B cell (primary cell): ENCODE data around the gene COG4.

Source experiments
- EZH2 ChIP-seq: IDR thresholded peaks from 2 replicates; pipeline ENCODE4 v1.6.1; 2012; ENCODE audit warnings: borderline replicate concordance, low read depth, mild to moderate bottlenecking, moderate library complexity, low read length; ENCODE audit not compliant: insufficient read depth, poor library complexity, severe bottlenecking
- TF ChIP-seq, protein P1 (sequence below): fragments of 200-600 bp; IDR thresholded peaks from one replicate; pipeline ENCODE4 v1.8.0; 2022; ENCODE audit warnings: antibody characterized with exemption, mild to moderate bottlenecking

DNA sequence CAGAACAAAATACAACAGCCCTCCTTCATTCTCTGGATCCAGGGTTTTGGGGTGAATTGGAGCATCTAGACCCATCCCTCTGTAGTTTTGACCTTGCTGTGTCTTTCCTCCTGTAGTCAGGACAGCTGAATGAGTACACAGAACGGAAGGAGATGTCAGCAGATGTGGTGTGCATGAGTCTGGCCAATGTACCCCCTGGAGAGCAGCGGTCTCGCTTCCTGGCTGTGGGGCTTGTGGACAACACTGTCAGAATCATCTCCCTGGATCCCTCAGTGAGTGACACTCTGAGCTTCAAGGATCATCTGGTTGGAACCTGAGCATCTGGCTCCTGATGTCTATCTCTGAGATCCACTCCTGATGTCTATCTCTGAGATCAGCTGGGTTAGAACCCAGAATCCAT lies 32.7 kb upstream of the COG4 start:
- TF ChIP-seq, protein P1, sequence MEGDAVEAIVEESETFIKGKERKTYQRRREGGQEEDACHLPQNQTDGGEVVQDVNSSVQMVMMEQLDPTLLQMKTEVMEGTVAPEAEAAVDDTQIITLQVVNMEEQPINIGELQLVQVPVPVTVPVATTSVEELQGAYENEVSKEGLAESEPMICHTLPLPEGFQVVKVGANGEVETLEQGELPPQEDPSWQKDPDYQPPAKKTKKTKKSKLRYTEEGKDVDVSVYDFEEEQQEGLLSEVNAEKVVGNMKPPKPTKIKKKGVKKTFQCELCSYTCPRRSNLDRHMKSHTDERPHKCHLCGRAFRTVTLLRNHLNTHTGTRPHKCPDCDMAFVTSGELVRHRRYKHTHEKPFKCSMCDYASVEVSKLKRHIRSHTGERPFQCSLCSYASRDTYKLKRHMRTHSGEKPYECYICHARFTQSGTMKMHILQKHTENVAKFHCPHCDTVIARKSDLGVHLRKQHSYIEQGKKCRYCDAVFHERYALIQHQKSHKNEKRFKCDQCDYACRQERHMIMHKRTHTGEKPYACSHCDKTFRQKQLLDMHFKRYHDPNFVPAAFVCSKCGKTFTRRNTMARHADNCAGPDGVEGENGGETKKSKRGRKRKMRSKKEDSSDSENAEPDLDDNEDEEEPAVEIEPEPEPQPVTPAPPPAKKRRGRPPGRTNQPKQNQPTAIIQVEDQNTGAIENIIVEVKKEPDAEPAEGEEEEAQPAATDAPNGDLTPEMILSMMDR: no peak
- TF ChIP-seq EZH2: no peak
